ENCODE measurements around the gene ADISSP.

The ADISSP gene

DNA sequence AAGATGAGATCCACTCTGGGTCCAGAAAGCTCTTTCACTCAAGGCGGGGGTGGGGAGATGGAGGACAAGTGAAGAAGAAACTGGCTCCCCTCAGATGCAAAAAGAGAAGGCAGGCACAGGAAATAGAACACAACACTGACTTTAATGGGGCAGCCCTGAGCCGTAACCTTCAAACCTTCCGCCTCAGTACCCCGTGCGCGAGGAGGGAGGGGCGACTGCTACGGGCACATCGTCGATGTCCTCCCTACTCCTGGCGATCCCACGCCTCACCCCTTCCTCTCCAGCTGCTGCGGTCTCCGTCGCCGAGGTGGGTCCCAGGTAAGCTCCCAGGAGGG lies 9.8 kb upstream of the ADISSP start (continued):
- TF ChIP-seq CSRNP3 (CRISPR knock-in tag; IDR thresholded peaks at IDR 0.05), result no peak
- TF ChIP-seq TOX (CRISPR knock-in tag; IDR thresholded peaks at IDR 0.05; ENCODE audit: borderline replicate concordance), result no peak

DNA sequence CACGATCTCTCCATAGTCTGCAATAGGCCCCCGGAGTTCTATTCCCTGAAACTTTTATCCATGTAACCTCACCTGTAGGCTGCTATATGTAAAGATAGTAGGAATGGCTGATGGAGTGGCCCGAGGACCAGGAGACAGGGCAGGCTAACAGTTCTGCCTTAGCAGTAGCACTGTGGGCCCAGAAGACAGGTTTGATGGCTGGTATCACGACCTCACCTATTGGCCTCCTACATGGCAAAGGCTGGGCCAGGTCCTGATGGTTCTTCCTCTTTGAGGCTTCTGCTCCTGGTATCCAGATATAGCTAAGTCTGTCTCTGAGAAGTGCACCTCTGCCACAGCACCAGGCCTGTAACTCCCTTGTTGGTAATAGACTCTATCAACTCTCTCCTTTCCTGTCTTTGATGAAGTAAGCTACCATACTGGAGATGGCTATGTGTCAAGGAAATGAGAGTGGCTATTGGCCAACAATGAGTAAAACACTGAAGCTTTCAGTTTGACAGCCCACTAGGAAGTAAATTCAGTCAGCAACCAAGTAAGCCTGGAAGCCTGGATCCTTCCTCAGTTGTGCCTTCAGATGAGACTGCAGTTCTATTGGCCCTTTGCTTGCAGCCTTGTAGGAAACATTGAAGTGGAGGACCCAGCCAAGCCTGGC lies 8.0 kb upstream of the ADISSP start:
- TF ChIP-seq CSDC2 (CRISPR knock-in tag; IDR thresholded peaks at IDR 0.05) (no peak), CSRNP3 (CRISPR knock-in tag; IDR thresholded peaks at IDR 0.05) (no peak), ZNF8 (CRISPR knock-in tag; IDR thresholded peaks at IDR 0.05) (no peak), GLIS3 (CRISPR knock-in tag; IDR thresholded peaks at IDR 0.05) (no peak), ZC3H10 (CRISPR knock-in tag; IDR thresholded peaks at IDR 0.05) (no peak), ZFP30 (CRISPR knock-in tag; IDR thresholded peaks at IDR 0.05) (no peak), OSR1 (CRISPR knock-in tag; IDR thresholded peaks at IDR 0.05) (no peak)
- TF ChIP-seq, protein P1, sequence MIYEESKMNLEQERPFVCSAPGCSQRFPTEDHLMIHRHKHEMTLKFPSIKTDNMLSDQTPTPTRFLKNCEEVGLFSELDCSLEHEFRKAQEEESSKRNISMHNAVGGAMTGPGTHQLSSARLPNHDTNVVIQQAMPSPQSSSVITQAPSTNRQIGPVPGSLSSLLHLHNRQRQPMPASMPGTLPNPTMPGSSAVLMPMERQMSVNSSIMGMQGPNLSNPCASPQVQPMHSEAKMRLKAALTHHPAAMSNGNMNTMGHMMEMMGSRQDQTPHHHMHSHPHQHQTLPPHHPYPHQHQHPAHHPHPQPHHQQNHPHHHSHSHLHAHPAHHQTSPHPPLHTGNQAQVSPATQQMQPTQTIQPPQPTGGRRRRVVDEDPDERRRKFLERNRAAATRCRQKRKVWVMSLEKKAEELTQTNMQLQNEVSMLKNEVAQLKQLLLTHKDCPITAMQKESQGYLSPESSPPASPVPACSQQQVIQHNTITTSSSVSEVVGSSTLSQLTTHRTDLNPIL (CRISPR knock-in tag; IDR thresholded peaks at IDR 0.05; ENCODE audit: low read depth), result no peak
- no peak for ATAC-seq

DNA sequence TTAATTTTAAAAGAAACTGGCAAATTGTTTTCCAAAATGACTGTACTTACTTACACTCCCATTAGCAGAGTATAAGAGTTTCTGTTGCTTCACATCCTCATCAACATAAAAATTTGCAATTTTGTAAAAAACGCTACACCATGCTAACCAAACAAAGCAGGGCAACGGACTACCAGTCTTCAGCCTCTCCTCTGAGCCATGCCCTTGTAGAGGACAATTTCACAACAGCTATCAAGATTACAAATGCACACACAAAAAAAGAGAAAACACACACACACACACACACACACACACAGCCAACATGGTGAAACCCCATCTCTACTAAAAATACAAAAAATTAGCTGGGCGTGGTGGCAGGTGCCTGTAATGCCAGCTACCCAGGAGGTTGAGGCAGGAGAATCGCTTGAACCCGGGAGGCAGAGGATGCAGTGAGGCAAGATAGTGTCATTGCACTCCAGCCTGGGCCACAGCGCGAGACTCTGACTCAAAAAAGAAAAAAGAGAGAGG lies 4.1 kb upstream of the ADISSP start:
- no peak for TF ChIP-seq ZNF565 (CRISPR knock-in tag; conservative IDR thresholded peaks at IDR 0.05; ENCODE audit: low read depth)
- TF ChIP-seq, protein P1 (CRISPR knock-in tag; IDR thresholded peaks at IDR 0.05; ENCODE audit: low read depth), result no peak
- no peak for TF ChIP-seq ZC3H10 (CRISPR knock-in tag; IDR thresholded peaks at IDR 0.05)
- TF ChIP-seq ISL1 (CRISPR knock-in tag; IDR thresholded peaks at IDR 0.05), result no peak
- TF ChIP-seq PPARA (CRISPR knock-in tag; IDR thresholded peaks at IDR 0.05; ENCODE audit: borderline replicate concordance), result no peak
- TF ChIP-seq ZNF8 (CRISPR knock-in tag; IDR thresholded peaks at IDR 0.05), result no peak
- TF ChIP-seq OSR1 (CRISPR knock-in tag; IDR thresholded peaks at IDR 0.05), result no peak
- no peak for TF ChIP-seq POU6F1 (CRISPR knock-in tag; IDR thresholded peaks at IDR 0.05; ENCODE audit: borderline replicate concordance, low read depth)
- TF ChIP-seq ZFP30 (CRISPR knock-in tag; IDR thresholded peaks at IDR 0.05), result no peak
- no peak for TF ChIP-seq TCF4 (CRISPR knock-in tag; IDR thresholded peaks at IDR 0.05; ENCODE audit: borderline replicate concordance)
- no peak for TF ChIP-seq CSDC2 (CRISPR knock-in tag; IDR thresholded peaks at IDR 0.05)
- no peak for TF ChIP-seq BACH2 (CRISPR knock-in tag; IDR thresholded peaks at IDR 0.05; ENCODE audit: borderline replicate concordance)
- no peak for ATAC-seq

- ATAC-seq, result peak; percentile 71
Measured at GRCh38 chr20:3768342-3769130, 983 bp upstream of the ADISSP start.

More at GRCh38 chr20:3768342-3769130, 983 bp upstream of the ADISSP start:
- TF ChIP-seq POU6F1 (CRISPR knock-in tag; IDR thresholded peaks at IDR 0.05; ENCODE audit: borderline replicate concordance, low read depth), result no peak
- TF ChIP-seq ZNF8 (CRISPR knock-in tag; IDR thresholded peaks at IDR 0.05), result no peak
- TF ChIP-seq PATZ1 (CRISPR knock-in tag; IDR thresholded peaks at IDR 0.05; ENCODE audit: borderline replicate concordance), result no peak
- TF ChIP-seq, protein P2, sequence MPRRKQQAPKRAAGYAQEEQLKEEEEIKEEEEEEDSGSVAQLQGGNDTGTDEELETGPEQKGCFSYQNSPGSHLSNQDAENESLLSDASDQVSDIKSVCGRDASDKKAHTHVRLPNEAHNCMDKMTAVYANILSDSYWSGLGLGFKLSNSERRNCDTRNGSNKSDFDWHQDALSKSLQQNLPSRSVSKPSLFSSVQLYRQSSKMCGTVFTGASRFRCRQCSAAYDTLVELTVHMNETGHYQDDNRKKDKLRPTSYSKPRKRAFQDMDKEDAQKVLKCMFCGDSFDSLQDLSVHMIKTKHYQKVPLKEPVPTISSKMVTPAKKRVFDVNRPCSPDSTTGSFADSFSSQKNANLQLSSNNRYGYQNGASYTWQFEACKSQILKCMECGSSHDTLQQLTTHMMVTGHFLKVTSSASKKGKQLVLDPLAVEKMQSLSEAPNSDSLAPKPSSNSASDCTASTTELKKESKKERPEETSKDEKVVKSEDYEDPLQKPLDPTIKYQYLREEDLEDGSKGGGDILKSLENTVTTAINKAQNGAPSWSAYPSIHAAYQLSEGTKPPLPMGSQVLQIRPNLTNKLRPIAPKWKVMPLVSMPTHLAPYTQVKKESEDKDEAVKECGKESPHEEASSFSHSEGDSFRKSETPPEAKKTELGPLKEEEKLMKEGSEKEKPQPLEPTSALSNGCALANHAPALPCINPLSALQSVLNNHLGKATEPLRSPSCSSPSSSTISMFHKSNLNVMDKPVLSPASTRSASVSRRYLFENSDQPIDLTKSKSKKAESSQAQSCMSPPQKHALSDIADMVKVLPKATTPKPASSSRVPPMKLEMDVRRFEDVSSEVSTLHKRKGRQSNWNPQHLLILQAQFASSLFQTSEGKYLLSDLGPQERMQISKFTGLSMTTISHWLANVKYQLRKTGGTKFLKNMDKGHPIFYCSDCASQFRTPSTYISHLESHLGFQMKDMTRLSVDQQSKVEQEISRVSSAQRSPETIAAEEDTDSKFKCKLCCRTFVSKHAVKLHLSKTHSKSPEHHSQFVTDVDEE (CRISPR knock-in tag; IDR thresholded peaks at IDR 0.05), result no peak
- no peak for TF ChIP-seq SNAI2 (CRISPR knock-in tag; IDR thresholded peaks at IDR 0.05)
